ENCODE measurements around the gene CRB3.
A peak's percentile ranks its signal among the peaks of the same experiment; 100 is the strongest.
"Not testable (repeated sequence)": the region's sequence is repeated elsewhere in the genome, so short reads cannot be mapped to it uniquely, and the experiment has no call there.

The CRB3 gene, protein sequence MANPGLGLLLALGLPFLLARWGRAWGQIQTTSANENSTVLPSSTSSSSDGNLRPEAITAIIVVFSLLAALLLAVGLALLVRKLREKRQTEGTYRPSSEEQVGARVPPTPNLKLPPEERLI

GRCh38 chr19:6464070-6464873 is at the start of gene CRB3:
Gene CRB3 (plus strand): TSS chr19:6464271. CDS start chr19:6464702, 431 bp downstream.
- no peak for DNase-seq (ENCODE audit: low read depth)

DNA sequence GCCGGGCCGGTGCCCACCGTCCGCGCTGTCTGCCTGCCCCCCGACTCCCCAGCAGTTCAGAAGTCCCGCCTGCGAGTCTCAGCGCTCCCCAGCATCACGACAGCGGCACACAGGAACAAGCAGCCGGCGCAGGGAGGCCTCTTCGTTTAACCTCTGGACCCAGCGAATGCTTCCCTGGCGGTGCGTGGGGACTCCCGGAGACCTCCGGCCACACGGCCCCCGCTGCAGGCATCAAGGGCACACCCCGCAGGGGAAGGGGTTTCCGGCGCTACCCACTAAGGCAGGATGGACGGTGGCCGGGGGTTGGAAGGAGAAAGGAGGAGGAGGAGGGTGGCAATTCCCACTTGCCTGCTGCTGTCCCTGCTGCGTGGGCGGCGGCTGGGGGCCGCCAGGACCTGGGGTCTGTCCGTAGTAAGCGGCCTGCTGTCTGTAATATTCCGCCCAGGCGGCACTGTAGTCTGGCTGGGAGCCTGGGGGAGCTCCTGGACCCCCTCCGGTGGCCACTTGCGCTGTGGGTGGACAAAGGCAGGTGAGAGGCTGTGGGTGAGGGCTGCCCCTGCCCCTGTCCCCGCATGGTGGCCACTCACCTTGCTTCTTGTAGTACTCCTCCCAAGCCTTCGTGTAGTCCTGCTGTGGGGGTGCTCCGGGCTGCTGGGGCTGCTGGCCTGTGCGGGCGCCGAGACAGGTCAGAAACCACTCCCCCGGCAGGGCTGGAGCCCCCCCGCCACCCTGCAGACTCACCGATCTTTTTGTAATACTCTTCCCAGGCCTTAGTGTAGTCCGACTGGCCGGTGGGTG is 49.1 kb upstream of the CRB3 start:
- no peak for DNase-seq (ENCODE audit: low read depth)

GRCh38 chr19:6415591-6416190 is 48.4 kb upstream of the CRB3 start:
- DNase-seq (ENCODE audit: low read depth): no peak

DNA sequence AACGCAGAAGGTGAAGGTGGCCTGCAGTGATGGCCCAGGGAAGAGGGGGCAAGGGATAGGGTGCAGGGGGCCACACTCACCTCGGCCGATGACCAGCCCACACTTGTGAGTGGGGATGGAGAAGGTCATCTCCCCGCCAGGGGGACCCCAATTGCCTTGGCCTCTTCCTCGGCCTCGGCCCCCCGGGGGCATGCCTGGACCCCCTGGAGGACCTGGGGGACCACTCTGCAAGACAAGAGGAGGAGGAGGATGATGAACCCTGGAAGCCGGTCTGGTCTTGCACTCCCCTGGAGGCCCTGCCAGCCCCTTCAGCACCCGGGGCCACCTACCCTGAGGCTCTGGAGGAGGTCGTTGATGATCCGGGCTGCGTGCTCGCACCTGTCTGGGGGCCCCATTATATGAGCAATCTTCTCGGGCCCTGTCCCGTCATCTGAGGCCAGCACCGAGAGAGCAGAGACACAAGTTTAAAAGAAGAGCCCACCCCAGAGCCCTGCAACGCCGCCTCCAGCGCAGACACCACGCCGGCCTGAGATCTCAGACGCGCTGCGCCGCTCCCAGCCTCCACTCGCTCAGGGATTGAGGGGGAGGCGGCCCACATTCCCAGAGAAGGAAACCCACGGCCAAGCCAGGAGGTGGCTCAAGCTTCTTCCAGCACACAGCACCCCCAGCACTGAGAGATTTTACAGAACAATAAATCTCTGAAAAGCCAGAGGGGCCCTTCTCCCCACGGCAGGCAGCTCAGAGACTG is 47.2 kb upstream of the CRB3 start:
- no peak for DNase-seq (ENCODE audit: low read depth)

GRCh38 chr19:6417713-6418561 is 46.1 kb upstream of the CRB3 start:
- DNase-seq (ENCODE audit: low read depth): no peak

- DNase-seq (ENCODE audit: low read depth): no peak
Observed at GRCh38 chr19:6418562-6418932, 45.5 kb upstream of the CRB3 start.

DNA sequence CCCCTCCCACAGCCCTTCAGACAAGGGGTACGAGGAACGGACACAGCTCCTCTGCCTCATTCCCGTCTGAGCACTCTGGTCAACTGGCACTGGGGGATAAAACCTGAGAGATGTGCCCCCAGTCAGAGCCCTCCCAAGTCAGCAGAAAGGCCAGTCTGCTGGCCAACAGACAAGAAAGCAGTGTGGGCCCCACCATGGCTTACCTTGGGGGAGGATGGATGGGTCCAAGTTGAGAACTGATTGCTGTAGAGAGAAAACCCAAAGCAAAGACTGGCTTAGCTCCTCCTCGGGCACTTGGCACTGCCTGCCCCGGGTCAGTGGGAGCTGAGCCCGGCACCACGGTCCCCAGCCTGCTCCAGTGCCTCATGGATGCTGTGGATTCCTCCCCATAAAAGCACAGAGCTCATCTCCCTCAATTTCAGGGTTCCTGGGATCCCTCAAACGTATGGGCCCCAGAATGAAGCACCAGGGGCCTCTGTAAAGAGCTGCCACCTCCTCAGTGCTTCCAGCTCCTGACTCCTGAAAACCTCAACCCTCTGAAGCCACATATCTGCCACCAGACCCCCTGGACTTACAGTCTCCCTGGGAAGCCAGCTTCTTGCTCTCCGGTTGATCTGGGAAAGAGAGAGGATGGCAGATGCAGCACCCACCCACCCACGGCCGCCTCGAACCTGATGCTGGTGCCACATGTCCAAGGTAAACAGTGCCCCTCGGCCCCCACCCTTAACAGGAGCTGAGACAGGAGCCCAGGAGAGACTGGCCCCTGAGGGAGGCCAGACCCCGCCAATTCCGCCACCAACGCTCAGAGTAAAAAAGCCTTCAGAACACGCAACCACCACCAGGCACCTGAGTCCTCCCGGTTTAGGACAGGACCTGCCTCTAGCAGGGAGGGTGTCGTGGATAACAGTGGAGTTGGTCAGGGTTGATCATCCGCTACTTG is 42.7 kb upstream of the CRB3 start:
- no peak for DNase-seq (ENCODE audit: low read depth)

DNA sequence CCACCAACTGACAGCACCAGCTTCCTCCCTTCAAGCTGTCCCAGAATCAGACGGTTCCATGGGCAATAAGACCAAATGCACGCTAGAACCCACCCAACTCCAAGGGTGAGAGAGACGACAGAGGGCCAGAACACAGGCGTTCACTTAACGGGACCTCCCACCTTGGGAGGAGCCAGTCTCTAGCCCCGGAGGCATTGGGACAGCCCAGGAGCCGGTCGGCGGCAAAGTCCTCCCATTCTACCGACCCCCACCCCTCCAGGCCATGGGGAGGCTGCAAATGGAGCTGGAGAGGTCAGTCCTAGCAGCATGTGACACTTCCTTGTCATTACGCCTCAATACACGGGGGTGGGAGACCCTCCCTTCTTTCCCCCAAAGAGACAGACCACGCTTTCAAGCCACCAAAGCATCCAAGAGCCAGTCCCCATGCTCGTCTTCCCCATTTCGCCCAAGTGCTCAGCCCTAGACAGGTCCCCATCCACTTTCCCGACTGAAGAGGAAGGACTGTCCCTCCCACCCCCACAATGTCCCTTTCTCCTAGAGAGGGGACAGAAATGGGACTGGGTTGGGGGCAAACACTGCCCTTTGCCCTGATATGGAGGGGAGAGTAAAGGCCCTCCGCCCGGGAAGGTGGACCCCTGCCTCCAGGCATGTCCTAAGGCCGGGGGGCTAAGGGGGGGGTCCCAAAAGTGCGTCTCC is 40.4 kb upstream of the CRB3 start:
- peak; percentile 8 for DNase-seq (ENCODE audit: low read depth)

GRCh38 chr19:6424195-6424938 is 39.7 kb upstream of the CRB3 start, which contains the start of gene KHSRP:
Gene KHSRP (minus strand): TSS chr19:6424811. CDS start chr19:6424701, 110 bp downstream.
- no peak for DNase-seq (ENCODE audit: low read depth)

DNA sequence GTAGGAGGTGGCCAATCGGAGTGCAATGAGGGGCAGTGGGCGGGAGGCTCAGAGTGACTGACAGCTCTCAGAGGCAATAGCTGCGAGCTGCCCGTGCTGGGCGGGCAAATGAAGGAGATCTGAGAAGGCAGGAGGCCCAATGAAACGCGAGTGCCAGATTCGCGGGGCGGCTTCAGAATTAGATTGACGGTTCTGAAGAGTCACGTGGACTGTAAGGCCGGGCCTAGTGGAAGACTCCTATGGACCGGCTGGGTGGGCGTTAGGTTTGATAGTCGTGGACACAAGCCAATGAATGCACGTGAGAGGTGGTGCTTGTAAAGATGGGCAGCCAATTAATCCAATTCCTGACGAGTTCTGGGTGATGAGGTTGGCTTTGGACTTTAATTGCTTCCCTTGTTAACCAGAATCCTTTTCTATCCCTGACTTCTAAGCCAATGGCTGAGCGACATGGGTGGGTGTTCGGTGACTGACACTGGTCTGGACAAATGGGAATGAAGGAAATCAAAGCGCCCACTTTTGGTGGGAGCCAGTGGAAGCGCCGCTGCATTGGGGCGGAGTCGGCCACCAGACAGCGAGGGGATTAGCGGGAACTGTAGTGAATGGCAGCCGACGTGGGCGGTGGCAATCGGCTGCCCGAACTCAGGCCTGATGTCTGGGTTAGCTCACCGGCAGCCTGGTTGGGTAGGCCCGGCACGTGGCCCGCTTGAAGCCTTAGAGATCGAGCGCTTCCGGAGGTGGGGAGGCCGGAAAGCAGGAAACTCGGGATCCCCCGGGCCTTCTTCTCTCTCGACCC is 38.9 kb upstream of the CRB3 start:
- peak; percentile 100 for DNase-seq (ENCODE audit: low read depth)

- no peak for DNase-seq (ENCODE audit: low read depth)
Observed at GRCh38 chr19:6425732-6426620, 38.1 kb upstream of the CRB3 start.

GRCh38 chr19:6427131-6427530 is 36.9 kb upstream of the CRB3 start:
- DNase-seq (ENCODE audit: low read depth): no peak

DNA sequence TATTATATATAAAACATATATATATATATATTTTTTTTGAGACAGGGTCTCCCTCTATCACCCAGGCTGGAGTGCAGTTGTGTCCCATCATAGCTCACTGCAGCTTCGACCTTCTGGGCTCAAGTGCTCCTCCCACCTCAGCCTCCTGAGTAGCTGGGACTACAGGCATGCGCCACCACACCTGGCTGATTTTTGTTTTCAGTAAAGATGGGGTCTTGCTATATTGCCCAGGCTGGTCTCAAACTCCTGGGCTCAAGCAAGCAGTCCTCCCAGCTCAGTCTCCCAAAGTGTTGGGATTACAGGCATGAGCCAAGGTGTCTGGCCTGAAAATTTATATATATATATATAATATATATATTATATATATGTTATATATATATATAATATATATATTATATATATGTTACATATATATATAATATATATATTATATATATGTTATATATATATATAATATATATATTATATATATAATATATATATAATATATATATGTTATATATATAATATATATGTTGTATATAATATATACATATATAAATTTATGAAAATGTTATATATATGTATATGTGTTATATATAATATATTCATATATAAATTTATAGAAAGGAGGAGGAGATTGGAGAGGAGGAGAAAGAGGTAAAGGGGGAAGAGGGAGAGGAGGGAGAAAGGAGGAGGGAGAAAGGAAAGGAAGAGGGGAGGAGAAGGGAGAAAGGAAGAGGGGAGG is 35.2 kb upstream of the CRB3 start:
- DNase-seq (ENCODE audit: low read depth): not testable (repeated sequence)

GRCh38 chr19:6429419-6430221 is 34.5 kb upstream of the CRB3 start:
- DNase-seq (ENCODE audit: low read depth): no peak

- no peak for DNase-seq (ENCODE audit: low read depth)
Observed at GRCh38 chr19:6431891-6432290, 32.2 kb upstream of the CRB3 start.
